ENCODE data around the gene COX14.
"Not testable (repeated sequence)": the region's sequence is repeated elsewhere in the genome, so short reads cannot be mapped to it uniquely, and the experiment has no call there.

The COX14 gene

GRCh38 chr12:50111693-50112455, at the start of gene COX14:
TSS of gene COX14 (plus strand) at chr12:50112236. CDS start at chr12:50120044, 7,808 bp downstream.
- DNase-seq, result peak; percentile 100

DNA sequence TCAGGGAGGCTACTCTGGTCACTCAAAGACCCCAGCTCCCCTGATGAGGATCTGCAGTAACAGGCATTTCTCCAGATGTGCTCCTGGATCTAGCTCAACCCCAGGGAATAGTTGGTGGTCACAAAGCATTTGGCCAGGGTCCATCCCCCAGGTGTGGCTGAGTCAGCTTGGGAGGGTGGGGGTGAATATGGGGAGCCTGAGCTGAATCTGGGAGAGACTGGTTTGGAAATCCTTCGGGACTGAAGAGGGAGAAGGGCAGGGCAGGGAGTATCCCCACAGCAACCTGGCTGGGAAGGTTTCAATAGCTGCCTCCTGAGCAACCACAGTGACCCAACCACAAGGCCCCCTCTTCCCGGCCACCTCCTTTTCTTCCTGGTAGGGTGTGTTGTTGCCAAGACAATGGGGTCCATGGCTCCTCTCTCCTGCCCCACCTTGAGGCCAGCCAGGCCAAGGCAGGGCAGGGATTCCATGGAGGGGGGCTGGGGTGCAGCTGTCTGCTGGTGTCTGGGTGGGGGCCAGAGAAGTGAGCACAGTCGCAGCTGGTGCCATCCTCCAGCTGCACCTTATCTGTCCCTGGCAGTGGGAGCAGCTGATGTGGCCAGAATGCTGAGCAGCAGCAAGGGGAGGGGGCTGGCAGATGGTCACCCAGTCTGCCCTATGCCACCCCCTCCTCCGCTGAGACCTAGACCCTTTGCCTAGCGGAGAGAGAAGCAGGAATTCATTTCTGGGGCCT, 49.1 kb upstream of the COX14 start:
- no peak for DNase-seq

DNA sequence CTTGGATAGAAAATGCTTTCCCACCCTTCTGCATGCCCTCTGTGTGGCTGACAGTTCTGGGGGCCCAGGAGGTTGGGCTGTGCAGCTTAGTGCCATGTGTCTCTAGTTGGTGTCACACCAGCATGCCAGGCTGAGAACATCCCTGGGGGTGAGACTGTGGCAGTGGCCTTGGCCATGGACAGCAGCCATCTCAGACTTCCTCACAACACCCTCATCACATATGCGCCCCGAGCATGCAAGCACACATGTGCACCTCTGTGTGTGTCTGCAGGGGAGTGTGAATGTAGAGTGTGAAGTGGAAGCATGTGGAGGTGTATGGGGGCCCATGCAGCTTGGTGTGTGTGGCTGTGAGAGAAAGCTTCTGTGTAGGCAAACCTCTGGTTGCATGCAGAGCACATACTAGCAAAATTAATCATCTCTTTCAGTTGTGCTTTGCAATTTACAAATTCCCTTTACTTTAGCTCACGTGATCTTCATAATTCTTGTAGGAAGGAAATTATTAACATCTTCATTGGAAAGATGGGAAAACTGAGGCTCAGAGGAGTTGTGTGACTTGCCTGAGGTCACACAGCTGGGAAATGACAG, 46.2 kb upstream of the COX14 start:
- DNase-seq, result no peak

GRCh38 chr12:50066402-50066801, 45.6 kb upstream of the COX14 start:
- DNase-seq, result no peak

GRCh38 chr12:50069069-50069468, 43.0 kb upstream of the COX14 start:
- DNase-seq, result no peak

- DNase-seq, result no peak
Measured at GRCh38 chr12:50069539-50069938, 42.5 kb upstream of the COX14 start.

- peak; percentile 55 for DNase-seq
Measured at GRCh38 chr12:50070314-50071060, 41.5 kb upstream of the COX14 start.

- no peak for DNase-seq
Measured at GRCh38 chr12:50072198-50072907, 39.7 kb upstream of the COX14 start.

DNA sequence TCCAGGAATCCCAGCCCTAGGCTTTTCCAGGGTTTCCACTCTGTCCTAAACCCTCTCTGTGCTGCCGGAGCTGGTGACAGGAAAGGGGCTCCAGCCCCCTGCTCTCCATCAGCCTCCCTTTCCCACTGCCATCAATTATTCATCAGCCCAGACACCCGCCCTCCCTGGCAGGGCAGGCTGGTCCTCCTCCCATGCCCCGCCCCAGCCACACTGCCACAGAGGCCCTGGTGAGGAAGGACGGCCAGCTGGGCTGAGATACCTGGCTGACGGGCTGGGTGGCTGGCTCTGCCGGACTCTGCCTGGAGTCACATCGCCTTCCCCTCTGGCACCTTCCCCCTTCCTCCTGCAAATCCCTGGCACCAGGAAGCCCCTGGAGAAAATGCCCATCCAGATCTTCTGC, 38.8 kb upstream of the COX14 start:
- no peak for DNase-seq

DNA sequence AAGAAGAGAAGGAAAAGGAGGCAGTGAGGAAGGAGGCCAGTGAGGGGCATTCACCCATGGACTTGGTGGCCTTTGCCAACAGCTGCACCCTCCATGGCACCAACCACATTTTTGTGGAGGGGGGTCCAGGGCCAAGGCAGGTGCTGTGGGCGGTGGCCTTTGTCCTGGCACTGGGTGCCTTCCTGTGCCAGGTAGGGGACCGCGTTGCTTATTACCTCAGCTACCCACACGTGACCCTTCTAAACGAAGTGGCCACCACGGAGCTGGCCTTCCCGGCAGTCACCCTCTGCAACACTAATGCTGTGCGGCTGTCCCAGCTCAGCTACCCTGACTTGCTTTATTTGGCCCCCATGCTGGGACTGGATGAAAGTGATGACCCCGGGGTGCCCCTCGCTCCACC, 38.3 kb upstream of the COX14 start:
- DNase-seq, result no peak

DNA sequence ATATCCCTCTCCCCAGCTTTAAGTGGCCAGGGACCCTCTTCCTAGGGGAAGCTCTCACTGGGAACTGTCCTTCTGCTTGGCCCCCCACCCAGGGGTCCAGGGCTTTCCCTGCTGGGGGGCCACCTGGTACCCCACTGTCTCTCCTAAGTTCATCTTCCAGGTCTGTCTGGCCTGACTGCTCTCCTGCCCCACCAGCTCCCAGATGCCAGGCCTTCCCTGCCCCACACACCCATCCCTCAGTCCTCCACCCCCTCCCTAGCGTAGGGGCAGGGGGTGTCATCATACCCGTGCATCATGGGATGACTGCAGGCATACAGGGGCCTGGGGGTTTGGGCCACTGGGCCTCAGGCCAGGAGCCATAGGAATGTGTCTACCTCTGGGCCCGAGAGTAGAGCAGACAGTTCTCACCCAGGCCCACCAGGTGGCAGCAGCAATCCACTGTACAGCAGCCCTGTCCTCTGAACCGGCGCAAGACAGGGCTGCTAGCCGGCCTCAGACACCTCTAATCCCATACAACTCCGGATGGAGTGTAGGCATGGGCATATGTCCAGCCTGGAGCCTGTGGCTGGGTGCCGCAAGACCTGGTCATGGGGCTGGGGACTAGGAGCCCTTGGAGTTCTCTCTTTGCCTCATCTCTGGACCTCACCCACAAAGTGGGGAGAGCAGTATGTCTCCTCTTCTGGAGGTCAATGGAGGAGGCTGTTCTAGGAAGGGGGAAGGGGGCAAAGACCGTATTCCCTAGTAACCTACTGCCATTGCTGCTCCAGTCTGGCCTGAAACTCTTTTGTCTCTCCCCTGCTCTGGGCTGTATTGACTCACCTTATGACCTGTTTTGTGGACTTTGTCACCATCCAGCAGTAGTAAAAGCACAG, 36.9 kb upstream of the COX14 start:
- DNase-seq, result peak; percentile 77

GRCh38 chr12:50075808-50076170, 36.2 kb upstream of the COX14 start:
- no peak for DNase-seq

DNA sequence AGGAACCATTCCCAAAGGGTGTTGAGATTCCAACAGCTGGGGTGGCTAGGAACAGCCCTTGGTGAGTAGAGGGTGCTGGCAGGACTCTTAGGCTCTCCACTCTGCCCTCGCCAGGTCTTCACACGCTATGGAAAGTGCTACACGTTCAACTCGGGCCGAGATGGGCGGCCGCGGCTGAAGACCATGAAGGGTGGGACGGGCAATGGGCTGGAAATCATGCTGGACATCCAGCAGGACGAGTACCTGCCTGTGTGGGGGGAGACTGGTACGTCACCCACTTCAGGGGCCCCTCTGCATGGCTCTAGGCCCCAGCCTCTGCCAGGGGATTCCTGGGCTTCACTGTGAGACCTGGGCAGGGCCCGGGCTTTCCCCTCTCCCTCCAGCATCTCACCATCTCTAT, 34.9 kb upstream of the COX14 start:
- DNase-seq, result no peak

DNA sequence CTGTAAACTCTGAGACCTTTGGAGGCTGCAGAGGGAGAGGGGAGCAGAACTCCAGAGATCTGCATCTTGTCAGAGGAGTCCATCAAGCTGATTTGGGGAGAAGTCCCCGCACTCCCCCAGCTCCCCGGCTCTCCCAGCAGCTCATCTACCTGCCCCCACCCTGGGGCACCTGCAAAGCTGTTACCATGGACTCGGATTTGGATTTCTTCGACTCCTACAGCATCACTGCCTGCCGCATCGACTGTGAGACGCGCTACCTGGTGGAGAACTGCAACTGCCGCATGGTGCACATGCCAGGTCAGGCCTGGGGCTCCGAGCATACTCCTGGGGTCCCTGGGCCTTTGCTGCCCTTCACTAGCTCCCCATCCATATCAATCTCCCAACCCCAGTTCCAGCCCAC, 33.8 kb upstream of the COX14 start:
- no peak for DNase-seq

DNA sequence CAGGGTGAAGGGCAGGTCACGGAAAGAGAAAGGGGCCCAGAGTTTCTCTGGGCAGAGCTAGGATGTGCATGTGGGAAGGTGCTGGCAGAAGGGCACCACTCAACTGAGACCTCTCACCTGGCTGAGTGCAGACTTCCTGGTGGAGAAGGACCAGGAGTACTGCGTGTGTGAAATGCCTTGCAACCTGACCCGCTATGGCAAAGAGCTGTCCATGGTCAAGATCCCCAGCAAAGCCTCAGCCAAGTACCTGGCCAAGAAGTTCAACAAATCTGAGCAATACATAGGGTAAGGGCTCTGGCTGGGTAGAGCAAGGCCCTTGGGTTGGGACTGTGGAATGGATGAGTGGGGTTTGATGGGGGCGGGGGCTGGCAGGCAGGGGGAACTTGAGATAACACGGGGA, 32.3 kb upstream of the COX14 start:
- no peak for DNase-seq

GRCh38 chr12:50081096-50081808, 30.8 kb upstream of the COX14 start:
- DNase-seq, result no peak

- DNase-seq, result no peak
Measured at GRCh38 chr12:50082644-50083043, 29.4 kb upstream of the COX14 start.

DNA sequence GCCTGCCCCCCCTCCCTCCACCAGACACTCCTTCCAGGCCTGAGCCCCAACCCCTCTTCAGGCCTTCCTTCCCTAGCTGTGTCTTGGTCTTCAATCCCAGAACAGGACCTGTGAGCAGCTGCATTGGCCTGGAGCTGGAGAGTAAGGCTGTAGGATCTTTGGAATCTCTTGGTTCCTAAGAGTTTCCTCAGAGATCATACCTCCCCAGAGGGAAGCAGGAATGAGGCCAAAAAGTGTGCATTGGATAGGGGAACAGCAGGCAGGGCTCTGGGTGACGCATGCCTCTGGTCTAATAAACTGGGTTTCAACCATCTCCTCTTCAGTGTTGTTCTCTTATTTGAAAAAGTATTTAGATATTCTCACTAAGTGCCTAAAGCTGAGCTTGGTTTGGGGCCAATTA, 28.7 kb upstream of the COX14 start:
- no peak for DNase-seq

DNA sequence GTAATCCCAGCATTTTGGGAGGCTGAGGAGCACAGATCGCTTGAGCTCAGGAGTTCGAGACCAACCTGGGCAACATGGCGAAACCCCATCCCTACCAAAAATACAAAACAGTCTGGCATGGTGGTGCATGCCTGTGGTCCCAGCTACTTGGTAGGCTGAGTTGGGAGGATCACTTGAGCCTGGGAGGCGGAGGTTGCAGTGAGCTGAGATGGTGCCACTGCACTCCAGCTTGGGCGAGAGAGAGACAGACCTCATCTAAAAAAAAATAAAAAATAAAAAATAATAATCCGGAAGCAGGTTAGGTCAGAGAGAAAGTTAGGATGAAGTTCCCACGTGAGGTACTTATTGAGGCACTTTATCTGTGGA, 27.6 kb upstream of the COX14 start:
- not testable (repeated sequence) for DNase-seq

DNA sequence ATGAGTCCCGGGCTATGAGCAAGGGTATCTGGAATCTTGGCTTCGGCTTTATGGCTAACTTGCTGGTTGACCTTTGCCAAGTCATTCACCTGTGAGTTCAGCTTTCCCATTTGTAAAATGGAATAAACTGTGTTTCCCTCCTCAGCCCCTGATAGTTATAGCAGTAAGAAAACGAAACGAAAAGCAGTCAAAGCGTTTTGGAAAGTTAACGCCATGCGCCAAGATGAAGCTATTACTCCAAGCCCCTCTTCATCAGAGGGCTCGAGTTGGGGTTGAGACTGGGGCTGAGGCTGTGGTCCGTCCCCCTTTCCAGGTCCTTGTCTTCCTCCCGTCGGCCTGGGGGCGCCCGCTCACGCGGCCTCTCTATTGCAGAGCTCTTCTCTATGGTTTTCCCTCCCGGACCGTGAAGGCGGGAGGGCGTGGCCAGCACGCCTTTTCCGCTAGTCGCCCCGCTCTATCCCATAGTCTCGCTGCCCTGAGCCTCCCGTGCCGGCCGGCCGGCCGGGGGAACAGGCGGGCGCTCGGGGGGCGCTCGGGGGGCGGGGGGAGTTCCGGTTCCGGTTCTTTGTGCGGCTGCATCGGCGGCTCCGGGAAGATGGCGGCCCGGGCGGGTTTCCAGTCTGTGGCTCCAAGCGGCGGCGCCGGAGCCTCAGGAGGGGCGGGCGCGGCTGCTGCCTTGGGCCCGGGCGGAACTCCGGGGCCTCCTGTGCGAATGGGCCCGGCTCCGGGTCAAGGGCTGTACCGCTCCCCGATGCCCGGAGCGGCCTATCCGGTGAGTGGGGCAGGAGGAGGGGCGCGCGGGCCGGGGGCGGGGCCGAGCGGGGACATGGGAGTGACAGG, 27.0 kb upstream of the COX14 start, which contains the start of gene SMARCD1:
TSS of gene SMARCD1 (plus strand) at position 568 of the 840 bp plus-strand sequence. CDS start at position 596, 28 bp downstream.
- peak; percentile 96 for DNase-seq
